ENCODE results near the gene ANKS6. TPM values are rescaled to one million over a fixed set of nuclear protein-coding genes. Genes with fewer than 3 reads are reported as not detected.
"Not testable (repeated sequence)": the region's sequence is repeated elsewhere in the genome, so short reads cannot be mapped to it uniquely, and the experiment has no call there.

ANKS6 gene
- total and polyA plus RNA-seq, 4 donors, result 16.7 to 35.5 (median 25.0) TPM

GRCh38 chr9:98688710-98689495 lies 107.5 kb downstream of the ANKS6 start:
- ATAC-seq (ENCODE audit: insufficient read depth, low FRiP score), result no peak
- TF ChIP-seq CTCF (IDR thresholded peaks at IDR 0.05; ENCODE audit: control extremely low read depth, extremely low read depth), result no peak
- Histone ChIP-seq H3K27ac (ENCODE audit: low read depth in 1 of 2, low read length in 1 of 2) (no peak overlapping the region), H3K4me1 (ENCODE audit: control insufficient read depth in 5 of 5, insufficient read depth in 5 of 5, low read length in 5 of 5) (peaks cover 0 to 3% (median 0%) of the 10 kb centered on the region in 5 donors), H3K9me3 (ENCODE audit: control insufficient read depth in 4 of 4, insufficient read depth in 3 of 4, low read length in 3 of 4) (no peaks in the 10 kb centered on the region), H3K36me3 (ENCODE audit: control insufficient read depth in 4 of 4, insufficient read depth in 4 of 4, low read length in 4 of 4) (no peaks in the 10 kb centered on the region), H3K4me3 (no peak overlapping the region), H3K27me3 (ENCODE audit: control insufficient read depth in 3 of 3, insufficient read depth in 3 of 3, low read length in 2 of 3) (no peaks in the 10 kb centered on the region), H3K9ac (ENCODE audit: insufficient read depth in 1 of 2, low read length in 2 of 2) (no peak overlapping the region)
- WGBS, 2 donors, result 80 to 89% methylated on average over 7 of the region's 7 CpGs
- DNase-seq, result no peak

GRCh38 chr9:98687911-98688310 lies 108.4 kb downstream of the ANKS6 start:
- DNase-seq, result no peak
- WGBS, 2 donors, result 89 to 94% methylated on average over 1 of the region's 1 CpG

GRCh38 chr9:98686961-98687855 lies 109.1 kb downstream of the ANKS6 start:
- H3K36me3 ChIP-seq (ENCODE audit: control insufficient read depth in 4 of 4, insufficient read depth in 4 of 4, low read length in 4 of 4), result no peaks in the 10 kb centered on the region
- H3K27ac ChIP-seq (ENCODE audit: low read depth in 1 of 2, low read length in 1 of 2), result no peak overlapping the region
- WGBS, 2 donors, result 47 to 53% methylated on average over 7 of the region's 7 CpGs
- no peak overlapping the region for H3K9ac ChIP-seq (ENCODE audit: insufficient read depth in 1 of 2, low read length in 2 of 2)
- H3K9me3 ChIP-seq (ENCODE audit: control insufficient read depth in 4 of 4, insufficient read depth in 3 of 4, low read length in 3 of 4), result no peaks in the 10 kb centered on the region
- ATAC-seq (ENCODE audit: insufficient read depth, low FRiP score) (no peak), DNase-seq (peak in 1 of 3 donors; percentile 6)
- H3K4me1 ChIP-seq (ENCODE audit: control insufficient read depth in 5 of 5, insufficient read depth in 5 of 5, low read length in 5 of 5), result peaks cover 0 to 3% (median 0%) of the 10 kb centered on the region in 5 donors
- TF ChIP-seq CTCF (IDR thresholded peaks at IDR 0.05; ENCODE audit: control extremely low read depth, extremely low read depth), result no peak
- no peaks in the 10 kb centered on the region for H3K27me3 ChIP-seq (ENCODE audit: control insufficient read depth in 3 of 3, insufficient read depth in 3 of 3, low read length in 2 of 3)
- no peak overlapping the region for H3K4me3 ChIP-seq

More at GRCh38 chr9:98687911-98688310, 108.4 kb downstream of the ANKS6 start:
- Histone ChIP-seq H3K9me3 (ENCODE audit: control insufficient read depth in 4 of 4, insufficient read depth in 3 of 4, low read length in 3 of 4) (no peaks in the 10 kb centered on the region), H3K36me3 (ENCODE audit: control insufficient read depth in 4 of 4, insufficient read depth in 4 of 4, low read length in 4 of 4) (no peaks in the 10 kb centered on the region), H3K27me3 (ENCODE audit: control insufficient read depth in 3 of 3, insufficient read depth in 3 of 3, low read length in 2 of 3) (no peaks in the 10 kb centered on the region), H3K9ac (ENCODE audit: insufficient read depth in 1 of 2, low read length in 2 of 2) (no peak overlapping the region), H3K27ac (ENCODE audit: low read depth in 1 of 2, low read length in 1 of 2) (no peak overlapping the region), H3K4me3 (no peak overlapping the region), H3K4me1 (ENCODE audit: control insufficient read depth in 5 of 5, insufficient read depth in 5 of 5, low read length in 5 of 5) (peaks cover 0 to 3% (median 0%) of the 10 kb centered on the region in 5 donors)
- no peak for ATAC-seq (ENCODE audit: insufficient read depth, low FRiP score)
- TF ChIP-seq CTCF (IDR thresholded peaks at IDR 0.05; ENCODE audit: control extremely low read depth, extremely low read depth), result no peak

GRCh38 chr9:98684816-98685215 lies 111.5 kb downstream of the ANKS6 start:
- not testable (repeated sequence) for H3K4me3 ChIP-seq; H3K27me3 ChIP-seq (ENCODE audit: control insufficient read depth in 3 of 3, insufficient read depth in 3 of 3, low read length in 2 of 3); H3K27ac ChIP-seq (ENCODE audit: low read depth in 1 of 2, low read length in 1 of 2); H3K9ac ChIP-seq (ENCODE audit: insufficient read depth in 1 of 2, low read length in 2 of 2); H3K9me3 ChIP-seq (ENCODE audit: control insufficient read depth in 4 of 4, insufficient read depth in 3 of 4, low read length in 3 of 4); H3K4me1 ChIP-seq (ENCODE audit: control insufficient read depth in 5 of 5, insufficient read depth in 5 of 5, low read length in 5 of 5); H3K36me3 ChIP-seq (ENCODE audit: control insufficient read depth in 4 of 4, insufficient read depth in 4 of 4, low read length in 4 of 4); ATAC-seq (ENCODE audit: insufficient read depth, low FRiP score); DNase-seq
- WGBS, 2 donors, result 90 to 97% methylated on average over 2 of the region's 2 CpGs

All from lung (tissue), 12 donors.